Measurements from ENCODE around the gene GEMIN7. TPM values are rescaled to one million over a fixed set of nuclear protein-coding genes. Genes with fewer than 3 reads are reported as not detected.

The GEMIN7 gene
- total and polyA plus RNA-seq, 2 of the 13 experiments (the other 11 are each of a cell fraction or from before 2014, with no cell fraction given), result 24.1 to 30.6 TPM

GRCh38 chr19:45097776-45098520 is 18.9 kb downstream of the GEMIN7 start (continued):
- TF ChIP-seq UBTF (CRISPR knock-in tag; IDR thresholded peaks at IDR 0.05), result peak; percentile 43; the same call in 1 of the 2 replicates
- TF ChIP-seq KAT2B (IDR thresholded peaks at IDR 0.05; ENCODE audit: borderline replicate concordance, low read depth, low read length), result no peak
- no peak for TF ChIP-seq ZNF501 (CRISPR knock-in tag; IDR thresholded peaks at IDR 0.05)
- TF ChIP-seq ZNF775 (CRISPR knock-in tag; IDR thresholded peaks at IDR 0.05; ENCODE audit: borderline replicate concordance), result no peak
- TF ChIP-seq PAX8 (CRISPR knock-in tag; IDR thresholded peaks at IDR 0.05; ENCODE audit: borderline replicate concordance), result no peak
- TF ChIP-seq ZNF101 (CRISPR knock-in tag; IDR thresholded peaks at IDR 0.05; ENCODE audit: borderline replicate concordance, low read depth), result no peak
- no peak for TF ChIP-seq CENPT (CRISPR knock-in tag; IDR thresholded peaks at IDR 0.05; ENCODE audit: low read depth)
- no peak for TF ChIP-seq TIGD3 (CRISPR knock-in tag; IDR thresholded peaks at IDR 0.05; ENCODE audit: borderline replicate concordance)
- TF ChIP-seq PHF5A (CRISPR knock-in tag; IDR thresholded peaks at IDR 0.05; ENCODE audit: low read depth, unreplicated experiment), result no peak
- no peak for TF ChIP-seq ARNT2 (CRISPR knock-in tag; IDR thresholded peaks at IDR 0.05; ENCODE audit: low read depth)
- TF ChIP-seq ZNF687 (CRISPR knock-in tag; IDR thresholded peaks at IDR 0.05), result peak; percentile 85
- TF ChIP-seq MEIS2 (CRISPR knock-in tag; IDR thresholded peaks at IDR 0.05), result 0 out of 2 replicates have a peak, but pooled peaks have one; percentile 19
- no peak for TF ChIP-seq ZSCAN30 (CRISPR knock-in tag; IDR thresholded peaks at IDR 0.05)
- no peak for TF ChIP-seq ERF (CRISPR knock-in tag; IDR thresholded peaks at IDR 0.05)
- 0 out of 2 replicates have a peak, but pooled peaks have one; percentile 20 for TF ChIP-seq ZBTB20 (CRISPR knock-in tag; IDR thresholded peaks at IDR 0.05; ENCODE audit: borderline replicate concordance, low read depth)
- TF ChIP-seq NFKB2 (CRISPR knock-in tag; IDR thresholded peaks at IDR 0.05; ENCODE audit: borderline replicate concordance), result peak; percentile 68; the same call in 1 of the 2 replicates
- TF ChIP-seq HDAC6 (IDR thresholded peaks at IDR 0.05; ENCODE audit: low read depth, low read length), result no peak
- TF ChIP-seq ATF5 (CRISPR knock-in tag; IDR thresholded peaks at IDR 0.05; ENCODE audit: low read depth), result no peak
- peak; percentile 62 for TF ChIP-seq HDAC1 (CRISPR knock-in tag; IDR thresholded peaks at IDR 0.05)
- no peak for TF ChIP-seq ZNF235 (CRISPR knock-in tag; IDR thresholded peaks at IDR 0.05; ENCODE audit: borderline replicate concordance)
- no peak for TF ChIP-seq CBFB (CRISPR knock-in tag; IDR thresholded peaks at IDR 0.05)
